Memory B cell (primary cell): ENCODE measurements around the gene PCDHB15.
A peak's percentile ranks its signal among the peaks of the same experiment; 100 is the strongest.
"Not testable (repeated sequence)": the region's sequence is repeated elsewhere in the genome, so short reads cannot be mapped to it uniquely, and the experiment has no call there.

Experiments used
- ATAC-seq: fragments of 150-1000 bp; cut with Tn5 transposase; 2 replicates; pipeline ENCODE4 v1.10.0; 2021; ENCODE audit warnings: low read depth, mild to moderate bottlenecking, moderate library complexity
- DNase-seq, 2 donors: peaks; one replicate each; pipeline ENCODE4 v3.0.0; 2022; ENCODE audit warnings: low spot score in 2 of 2
- H3K27ac Mint-ChIP-seq: one replicate; pipeline ENCODE4 v1.8.0; 2022; ENCODE audit warnings: mild to moderate bottlenecking, moderate library complexity, mixed read lengths
- H3K27me3 Mint-ChIP-seq: one replicate; pipeline ENCODE4 v1.8.0; 2022; ENCODE audit warnings: mixed read lengths
- H3K36me3 Mint-ChIP-seq: one replicate; pipeline ENCODE4 v1.8.0; 2022; ENCODE audit warnings: mild to moderate bottlenecking, mixed read lengths
- H3K4me1 Mint-ChIP-seq: one replicate; pipeline ENCODE4 v1.8.0; 2022; ENCODE audit warnings: mixed read lengths
- H3K4me3 Mint-ChIP-seq: one replicate; pipeline ENCODE4 v1.8.0; 2022; ENCODE audit warnings: mild to moderate bottlenecking, moderate library complexity, mixed read lengths
- H3K9me3 Mint-ChIP-seq: one replicate; pipeline ENCODE4 v1.8.0; 2022; ENCODE audit warnings: mixed read lengths

PCDHB15 gene

DNA sequence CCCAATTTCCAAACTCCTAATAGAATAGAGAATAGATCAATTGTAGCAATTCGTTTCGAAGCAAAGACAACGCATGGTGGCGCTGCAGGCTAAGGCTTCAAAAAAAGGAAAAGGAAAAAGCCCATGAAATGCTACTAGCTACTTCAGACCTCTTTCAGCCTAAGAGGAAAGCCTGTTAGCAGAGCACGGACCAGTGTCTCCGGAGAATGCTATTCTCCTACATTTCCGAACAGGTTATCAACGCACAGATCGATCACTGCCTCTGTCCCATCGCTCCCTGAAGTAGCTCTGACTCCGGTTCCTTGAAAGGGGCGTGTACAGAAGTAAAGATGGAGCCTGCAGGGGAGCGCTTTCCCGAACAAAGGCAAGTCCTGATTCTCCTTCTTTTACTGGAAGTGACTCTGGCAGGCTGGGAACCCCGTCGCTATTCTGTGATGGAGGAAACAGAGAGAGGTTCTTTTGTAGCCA lies at the start of gene PCDHB15:
Gene PCDHB15, plus strand, starts transcription at position 146 of the 468 bp plus-strand sequence. Its CDS starts 184 bp downstream, at position 330.
- no peaks in the 10 kb centered on the region for H3K4me1 Mint-ChIP-seq
- no peak for DNase-seq
- H3K36me3 Mint-ChIP-seq: peaks cover 3% of the 10 kb centered on the region
- ATAC-seq: no peak
- H3K9me3 Mint-ChIP-seq: peaks cover 22% of the 10 kb centered on the region
- H3K4me3 Mint-ChIP-seq: no peak within 1 kb of the TSS
- H3K27ac Mint-ChIP-seq: no peak within 1 kb of the TSS
- H3K27me3 Mint-ChIP-seq: peaks cover 2% of the 10 kb centered on the region

DNA sequence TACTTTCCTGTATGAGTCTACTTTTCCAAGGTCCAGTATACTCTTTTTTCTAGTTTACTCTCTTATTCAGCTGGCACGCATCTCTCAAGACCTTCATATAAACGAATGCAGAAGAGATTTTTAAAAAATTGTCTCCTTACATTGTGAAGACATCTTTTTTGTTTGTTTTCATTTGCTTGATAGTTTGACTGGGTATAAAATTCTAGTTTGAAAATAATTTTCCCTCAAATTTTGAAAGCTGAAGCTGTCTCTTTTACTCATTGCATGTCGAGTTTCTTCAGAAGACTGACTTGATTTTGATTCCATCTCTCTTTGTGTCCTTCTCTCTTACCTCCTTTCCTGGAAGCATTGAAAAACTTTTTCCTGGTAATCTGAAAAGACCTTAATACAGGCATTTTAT lies 48.8 kb upstream of the PCDHB15 start:
- no peak overlapping the region for H3K27ac Mint-ChIP-seq
- peaks cover 2% of the 10 kb centered on the region for H3K4me1 Mint-ChIP-seq
- DNase-seq (no peak), ATAC-seq (no peak)
- H3K9me3 Mint-ChIP-seq: peaks cover 15% of the 10 kb centered on the region
- no peak overlapping the region for H3K4me3 Mint-ChIP-seq
- H3K36me3 Mint-ChIP-seq: peaks cover 2% of the 10 kb centered on the region
- H3K27me3 Mint-ChIP-seq: peaks cover 9% of the 10 kb centered on the region

DNA sequence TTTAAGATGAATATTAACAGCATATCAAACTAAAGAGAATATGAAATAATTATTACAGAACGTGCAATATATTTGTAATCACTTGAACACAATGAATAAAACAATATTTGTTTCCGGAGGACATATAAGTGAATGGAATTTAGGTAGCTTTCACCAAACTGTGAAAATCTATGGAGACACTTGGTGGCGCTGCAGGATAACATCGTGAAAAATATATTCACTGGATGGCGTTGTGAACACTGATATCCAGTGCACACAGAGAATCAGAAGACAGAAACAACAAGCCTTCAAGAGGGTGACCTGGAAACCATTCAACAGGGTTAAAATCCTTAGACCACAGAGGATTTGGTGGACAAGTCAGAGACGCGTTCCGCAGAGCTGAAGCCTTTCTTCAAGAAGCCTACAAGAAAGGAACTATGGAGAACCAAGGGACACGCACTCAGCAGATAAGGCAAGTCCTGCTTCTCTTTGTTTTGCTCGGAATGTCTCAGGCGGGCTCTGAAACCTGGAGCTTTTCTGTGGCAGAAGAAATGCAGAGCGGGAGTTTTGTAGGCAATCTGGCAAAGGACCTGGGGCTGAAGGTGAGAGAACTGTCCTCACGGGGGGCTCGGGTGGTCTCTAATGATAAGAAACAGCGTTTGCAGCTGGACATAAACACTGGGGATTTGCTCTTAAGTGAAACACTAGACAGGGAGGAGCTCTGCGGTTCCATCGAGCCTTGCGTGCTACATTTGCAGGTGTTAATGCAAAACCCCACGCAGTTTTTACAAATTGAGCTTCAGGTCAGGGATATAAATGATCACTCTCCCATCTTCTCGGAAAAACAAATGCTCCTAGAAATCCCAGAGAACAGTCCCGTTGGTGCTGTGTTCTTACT lies 45.6 kb upstream of the PCDHB15 start, which contains the start of gene PCDHB11:
Gene PCDHB11, plus strand, starts transcription at position 269 of the 877 bp plus-strand sequence. Its CDS starts 148 bp downstream, at position 417.
- Mint-ChIP-seq H3K27me3 (peaks cover 5% of the 10 kb centered on the region), H3K4me1 (no peaks in the 10 kb centered on the region), H3K27ac (no peak within 1 kb of the TSS)

DNA sequence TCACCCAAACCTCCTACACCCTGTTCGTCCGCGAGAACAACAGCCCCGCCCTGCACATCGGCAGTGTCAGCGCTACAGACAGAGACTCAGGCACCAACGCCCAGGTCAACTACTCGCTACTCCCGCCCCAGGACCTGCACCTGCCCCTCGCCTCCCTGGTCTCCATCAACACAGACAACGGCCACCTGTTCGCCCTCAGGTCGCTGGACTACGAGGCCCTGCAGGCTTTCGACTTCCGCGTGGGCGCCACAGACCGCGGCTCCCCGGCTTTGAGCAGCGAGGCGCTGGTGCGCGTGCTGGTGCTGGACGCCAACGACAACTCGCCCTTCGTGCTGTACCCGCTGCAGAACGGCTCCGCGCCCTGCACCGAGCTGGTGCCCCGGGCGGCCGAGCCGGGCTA lies 44.1 kb upstream of the PCDHB15 start:
- H3K4me3 Mint-ChIP-seq, H3K27me3 Mint-ChIP-seq, ATAC-seq, H3K27ac Mint-ChIP-seq, DNase-seq, H3K36me3 Mint-ChIP-seq, H3K4me1 Mint-ChIP-seq: not testable (repeated sequence)
- H3K9me3 Mint-ChIP-seq: peaks cover 10% of the 10 kb centered on the region

More for the DNA sequence above, 45.6 kb upstream of the PCDHB15 start, which contains the start of gene PCDHB11:
- H3K4me3 Mint-ChIP-seq: no peak within 1 kb of the TSS
- H3K9me3 Mint-ChIP-seq: peaks cover 10% of the 10 kb centered on the region
- ATAC-seq: no peak
- no peaks in the 10 kb centered on the region for H3K36me3 Mint-ChIP-seq
- no peak for DNase-seq

DNA sequence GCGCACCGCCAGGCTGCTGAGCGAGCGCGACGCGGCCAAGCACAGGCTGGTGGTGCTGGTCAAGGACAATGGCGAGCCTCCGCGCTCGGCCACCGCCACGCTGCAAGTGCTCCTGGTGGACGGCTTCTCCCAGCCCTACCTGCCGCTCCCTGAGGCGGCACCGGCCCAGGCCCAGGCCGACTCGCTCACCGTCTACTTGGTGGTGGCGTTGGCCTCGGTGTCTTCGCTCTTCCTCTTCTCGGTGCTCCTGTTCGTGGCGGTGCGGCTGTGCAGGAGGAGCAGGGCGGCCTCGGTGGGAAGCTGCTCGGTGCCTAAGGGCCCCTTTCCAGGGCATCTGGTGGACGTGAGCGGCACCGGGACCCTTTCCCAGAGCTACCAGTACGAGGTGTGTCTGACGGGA lies 43.5 kb upstream of the PCDHB15 start:
- peaks cover 10% of the 10 kb centered on the region for H3K9me3 Mint-ChIP-seq
- not testable (repeated sequence) for ATAC-seq, H3K4me1 Mint-ChIP-seq, H3K27me3 Mint-ChIP-seq, H3K36me3 Mint-ChIP-seq, H3K4me3 Mint-ChIP-seq, DNase-seq, H3K27ac Mint-ChIP-seq

DNA sequence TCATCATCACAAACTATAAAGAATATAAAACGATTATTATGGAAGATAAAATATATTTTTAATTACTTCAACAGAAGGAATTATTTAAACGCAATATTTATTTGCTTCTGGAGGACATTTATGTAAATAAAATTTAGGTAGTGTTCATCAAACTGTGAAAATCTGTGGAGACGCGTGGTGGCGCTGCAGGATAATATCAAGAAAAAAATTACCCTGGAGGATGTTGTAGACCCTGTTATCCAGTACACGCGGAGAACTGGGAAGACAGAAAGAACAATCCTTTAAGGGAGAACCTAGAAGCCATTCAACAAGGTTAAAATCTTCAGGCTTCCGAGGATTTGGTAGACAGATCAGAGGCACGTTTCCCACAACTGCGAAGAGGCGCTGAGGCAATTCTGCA lies 36.7 kb upstream of the PCDHB15 start, which contains the start of gene PCDHB12:
Gene PCDHB12, plus strand, starts transcription at position 242 of the 400 bp plus-strand sequence. CDS start 189 bp downstream, outside the sequence.
- H3K27ac Mint-ChIP-seq: no peak within 1 kb of the TSS
- peaks cover 9% of the 10 kb centered on the region for H3K27me3 Mint-ChIP-seq
- DNase-seq (no peak), ATAC-seq (no peak)
- peaks cover 2% of the 10 kb centered on the region for H3K9me3 Mint-ChIP-seq
- no peaks in the 10 kb centered on the region for H3K36me3 Mint-ChIP-seq
- H3K4me1 Mint-ChIP-seq: no peaks in the 10 kb centered on the region
- H3K4me3 Mint-ChIP-seq: no peak within 1 kb of the TSS

DNA sequence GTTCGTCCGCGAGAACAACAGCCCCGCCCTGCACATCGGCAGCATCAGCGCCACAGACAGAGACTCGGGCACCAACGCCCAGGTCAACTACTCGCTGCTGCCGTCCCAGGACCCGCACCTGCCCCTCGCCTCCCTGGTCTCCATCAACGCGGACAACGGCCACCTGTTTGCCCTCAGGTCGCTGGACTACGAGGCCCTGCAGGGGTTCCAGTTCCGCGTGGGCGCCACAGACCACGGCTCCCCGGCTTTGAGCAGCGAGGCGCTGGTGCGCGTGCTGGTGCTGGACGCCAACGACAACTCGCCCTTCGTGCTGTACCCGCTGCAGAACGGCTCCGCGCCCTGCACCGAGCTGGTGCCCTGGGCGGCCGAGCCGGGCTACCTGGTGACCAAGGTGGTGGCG lies 34.9 kb upstream of the PCDHB15 start:
- ATAC-seq, H3K4me1 Mint-ChIP-seq, H3K36me3 Mint-ChIP-seq, H3K27ac Mint-ChIP-seq, H3K4me3 Mint-ChIP-seq, DNase-seq, H3K9me3 Mint-ChIP-seq: not testable (repeated sequence)
- H3K27me3 Mint-ChIP-seq: peaks cover 11% of the 10 kb centered on the region

DNA sequence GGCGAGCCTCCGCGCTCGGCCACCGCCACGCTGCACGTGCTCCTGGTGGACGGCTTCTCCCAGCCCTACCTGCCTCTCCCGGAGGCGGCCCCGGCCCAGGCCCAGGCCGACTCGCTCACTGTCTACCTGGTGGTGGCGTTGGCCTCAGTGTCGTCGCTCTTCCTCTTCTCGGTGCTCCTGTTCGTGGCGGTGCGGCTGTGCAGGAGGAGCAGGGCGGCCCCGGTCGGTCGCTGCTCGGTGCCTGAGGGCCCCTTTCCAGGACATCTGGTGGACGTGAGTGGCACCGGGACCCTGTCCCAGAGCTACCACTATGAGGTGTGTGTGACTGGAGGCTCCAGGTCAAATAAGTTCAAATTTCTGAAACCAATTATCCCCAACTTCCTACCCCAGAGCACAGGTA lies 34.3 kb upstream of the PCDHB15 start:
- H3K4me1 Mint-ChIP-seq, H3K4me3 Mint-ChIP-seq, DNase-seq, H3K9me3 Mint-ChIP-seq, ATAC-seq, H3K27ac Mint-ChIP-seq, H3K36me3 Mint-ChIP-seq: not testable (repeated sequence)
- H3K27me3 Mint-ChIP-seq: peaks cover 11% of the 10 kb centered on the region

DNA sequence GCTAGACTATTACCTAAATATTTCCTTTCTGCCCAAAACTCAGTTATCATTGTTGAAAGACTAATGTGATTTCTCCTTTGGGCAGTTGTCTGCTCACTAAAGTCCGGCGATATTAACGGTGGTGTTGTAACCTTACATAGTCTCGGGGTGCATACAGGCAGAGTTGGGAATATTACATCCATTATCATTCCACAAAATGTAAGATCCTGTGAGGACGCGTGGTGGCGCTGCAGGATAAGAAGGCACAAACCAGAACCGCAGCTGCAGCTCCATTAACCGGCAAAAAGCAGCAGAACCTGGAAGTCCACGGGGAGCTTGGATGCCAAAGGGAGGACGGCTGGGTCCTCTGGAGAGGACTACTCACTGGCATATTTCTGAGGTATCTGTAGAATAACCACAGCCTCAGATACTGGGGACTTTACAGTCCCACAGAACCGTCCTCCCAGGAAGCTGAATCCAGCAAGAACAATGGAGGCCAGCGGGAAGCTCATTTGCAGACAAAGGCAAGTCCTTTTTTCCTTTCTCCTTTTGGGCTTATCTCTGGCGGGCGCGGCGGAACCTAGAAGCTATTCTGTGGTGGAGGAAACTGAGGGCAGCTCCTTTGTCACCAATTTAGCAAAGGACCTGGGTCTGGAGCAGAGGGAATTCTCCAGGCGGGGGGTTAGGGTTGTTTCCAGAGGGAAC lies 31.4 kb upstream of the PCDHB15 start, which contains the start of gene PCDHB13:
Gene PCDHB13, plus strand, starts transcription at position 264 of the 684 bp plus-strand sequence. Its CDS starts 205 bp downstream, at position 469.
- Mint-ChIP-seq H3K4me3 (peak within 1 kb of the TSS; percentile 29), H3K27me3 (peaks cover 11% of the 10 kb centered on the region)
- not testable (repeated sequence) for DNase-seq, H3K9me3 Mint-ChIP-seq, ATAC-seq, H3K4me1 Mint-ChIP-seq, H3K36me3 Mint-ChIP-seq, H3K27ac Mint-ChIP-seq

DNA sequence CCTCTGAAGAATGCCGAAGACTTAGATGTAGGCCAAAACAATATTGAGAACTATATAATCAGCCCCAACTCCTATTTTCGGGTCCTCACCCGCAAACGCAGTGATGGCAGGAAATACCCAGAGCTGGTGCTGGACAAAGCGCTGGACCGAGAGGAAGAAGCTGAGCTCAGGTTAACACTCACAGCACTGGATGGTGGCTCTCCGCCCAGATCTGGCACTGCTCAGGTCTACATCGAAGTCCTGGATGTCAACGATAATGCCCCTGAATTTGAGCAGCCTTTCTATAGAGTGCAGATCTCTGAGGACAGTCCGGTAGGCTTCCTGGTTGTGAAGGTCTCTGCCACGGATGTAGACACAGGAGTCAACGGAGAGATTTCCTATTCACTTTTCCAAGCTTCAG lies 30.6 kb upstream of the PCDHB15 start:
- not testable (repeated sequence) for DNase-seq, H3K36me3 Mint-ChIP-seq, ATAC-seq, H3K9me3 Mint-ChIP-seq, H3K27ac Mint-ChIP-seq, H3K4me3 Mint-ChIP-seq, H3K4me1 Mint-ChIP-seq
- peaks cover 12% of the 10 kb centered on the region for H3K27me3 Mint-ChIP-seq

DNA sequence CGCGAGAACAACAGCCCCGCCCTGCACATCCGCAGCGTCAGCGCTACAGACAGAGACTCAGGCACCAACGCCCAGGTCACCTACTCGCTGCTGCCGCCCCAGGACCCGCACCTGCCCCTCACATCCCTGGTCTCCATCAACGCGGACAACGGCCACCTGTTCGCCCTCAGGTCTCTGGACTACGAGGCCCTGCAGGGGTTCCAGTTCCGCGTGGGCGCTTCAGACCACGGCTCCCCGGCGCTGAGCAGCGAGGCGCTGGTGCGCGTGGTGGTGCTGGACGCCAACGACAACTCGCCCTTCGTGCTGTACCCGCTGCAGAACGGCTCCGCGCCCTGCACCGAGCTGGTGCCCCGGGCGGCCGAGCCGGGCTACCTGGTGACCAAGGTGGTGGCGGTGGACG lies 29.7 kb upstream of the PCDHB15 start:
- H3K9me3 Mint-ChIP-seq: peaks cover 16% of the 10 kb centered on the region
- not testable (repeated sequence) for H3K27ac Mint-ChIP-seq, DNase-seq, H3K4me1 Mint-ChIP-seq, ATAC-seq, H3K36me3 Mint-ChIP-seq, H3K4me3 Mint-ChIP-seq
- peaks cover 16% of the 10 kb centered on the region for H3K27me3 Mint-ChIP-seq

DNA sequence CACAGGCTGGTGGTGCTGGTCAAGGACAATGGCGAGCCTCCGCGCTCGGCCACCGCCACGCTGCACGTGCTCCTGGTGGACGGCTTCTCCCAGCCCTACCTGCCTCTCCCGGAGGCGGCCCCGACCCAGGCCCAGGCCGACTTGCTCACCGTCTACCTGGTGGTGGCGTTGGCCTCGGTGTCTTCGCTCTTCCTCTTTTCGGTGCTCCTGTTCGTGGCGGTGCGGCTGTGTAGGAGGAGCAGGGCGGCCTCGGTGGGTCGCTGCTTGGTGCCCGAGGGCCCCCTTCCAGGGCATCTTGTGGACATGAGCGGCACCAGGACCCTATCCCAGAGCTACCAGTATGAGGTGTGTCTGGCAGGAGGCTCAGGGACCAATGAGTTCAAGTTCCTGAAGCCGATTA lies 29.2 kb upstream of the PCDHB15 start:
- H3K4me3 Mint-ChIP-seq, H3K27ac Mint-ChIP-seq, DNase-seq, ATAC-seq, H3K36me3 Mint-ChIP-seq, H3K4me1 Mint-ChIP-seq: not testable (repeated sequence)
- Mint-ChIP-seq H3K27me3 (peaks cover 17% of the 10 kb centered on the region), H3K9me3 (peaks cover 14% of the 10 kb centered on the region)

DNA sequence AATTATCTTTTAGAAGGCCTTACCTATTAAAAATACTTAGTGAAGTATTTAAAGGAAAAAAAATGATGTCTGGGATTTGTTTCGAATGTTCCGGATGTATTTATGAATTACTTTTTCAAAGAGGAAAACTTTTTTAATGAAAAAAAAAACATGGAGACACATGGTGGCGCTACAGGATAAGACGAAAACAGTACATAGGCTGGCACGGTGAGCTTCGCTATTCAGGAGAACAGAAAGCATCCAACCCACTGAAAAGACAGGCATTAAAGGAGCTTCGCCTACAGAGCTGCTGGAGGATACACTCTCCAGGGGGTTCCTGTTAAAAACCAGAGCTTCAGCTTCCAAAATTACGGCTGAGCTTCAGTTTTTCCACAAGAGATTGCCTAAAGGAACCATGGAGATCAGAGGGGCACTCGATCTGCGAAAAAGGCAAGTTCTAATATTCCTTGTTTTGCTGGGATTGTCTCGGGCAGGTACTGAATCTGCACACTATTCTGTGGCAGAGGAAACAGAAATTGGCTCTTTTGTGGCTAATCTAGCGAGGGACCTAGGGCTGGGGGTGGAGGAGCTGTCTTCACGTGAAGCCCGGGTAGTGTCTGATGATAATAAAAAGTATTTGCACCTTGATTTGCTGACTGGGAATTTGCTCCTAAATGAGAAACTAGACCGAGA lies 21.9 kb upstream of the PCDHB15 start, which contains the start of gene PCDHB14:
Gene PCDHB14, plus strand, starts transcription at position 232 of the 672 bp plus-strand sequence. Its CDS starts 163 bp downstream, at position 395.
- peak within 1 kb of the TSS; percentile 19 for H3K4me3 Mint-ChIP-seq
- no peak for DNase-seq
- no peaks in the 10 kb centered on the region for H3K4me1 Mint-ChIP-seq

More for the DNA sequence above, 21.9 kb upstream of the PCDHB15 start, which contains the start of gene PCDHB14:
- ATAC-seq: no peak
- Mint-ChIP-seq H3K27me3 (peaks cover 17% of the 10 kb centered on the region), H3K36me3 (peaks cover 2% of the 10 kb centered on the region), H3K9me3 (peaks cover 16% of the 10 kb centered on the region), H3K27ac (no peak within 1 kb of the TSS)
